ENCODE measurements around the gene C1QL1. TPM values are rescaled to one million over a fixed set of nuclear protein-coding genes. Genes with fewer than 3 reads are reported as not detected.

The C1QL1 gene
- total RNA-seq, 1 experiment from 2014 or later: 1.3 TPM

DNA sequence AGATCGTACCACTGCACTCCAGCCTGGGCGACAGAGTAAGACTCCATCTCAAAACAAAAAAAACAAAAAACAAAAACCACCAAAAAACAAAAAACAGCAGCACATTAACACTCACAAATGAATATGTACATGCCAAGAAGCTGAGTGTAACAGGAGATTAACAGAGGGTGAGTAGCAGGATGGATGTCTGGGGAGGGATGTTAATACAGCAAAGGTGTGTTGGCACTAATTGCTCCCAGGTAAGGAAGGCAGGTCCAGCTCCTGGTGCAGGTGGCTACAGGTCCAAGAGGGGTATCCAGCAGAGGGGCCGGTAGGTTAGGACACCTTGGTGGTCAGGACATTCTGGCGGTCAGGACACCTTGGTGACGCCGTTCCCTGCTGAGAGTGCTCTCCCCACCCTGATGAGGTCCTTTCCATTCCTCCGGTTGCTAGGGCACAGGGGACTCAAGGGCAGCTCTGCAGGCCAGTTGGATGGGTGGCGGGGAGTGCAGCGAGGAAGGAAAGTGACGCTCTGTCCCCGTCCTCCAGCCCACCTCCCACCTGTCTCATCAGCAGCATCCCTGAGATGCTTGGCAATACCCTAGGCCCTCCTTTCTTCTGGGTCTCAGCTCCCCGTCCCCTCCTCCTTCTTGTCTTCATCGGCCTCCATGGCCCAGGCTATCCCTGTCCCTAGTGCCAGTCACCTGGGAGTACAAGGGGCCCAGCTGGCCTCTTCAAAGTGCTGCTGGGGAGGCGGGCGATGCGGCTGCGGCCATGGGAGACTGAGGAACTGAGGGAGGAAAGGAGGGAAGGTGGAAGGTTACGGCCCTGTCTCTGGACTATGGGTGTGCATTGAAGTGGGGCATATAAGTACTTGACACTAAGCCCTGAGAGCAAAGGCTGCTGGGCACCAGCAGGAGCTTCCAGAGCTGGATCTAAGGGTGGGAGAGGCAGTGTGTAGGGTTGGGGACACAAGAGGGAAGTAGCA is 42.1 kb downstream of the C1QL1 start:
- Histone ChIP-seq H3K9me3 (ENCODE audit: insufficient read depth, low read depth) (no peaks in the 10 kb centered on the region), H3K4me2 (no peak overlapping the region), H3K36me3 (ENCODE audit: low read depth) (peaks cover 13% of the 10 kb centered on the region), H3K4me1 (replicated peaks; ENCODE audit: insufficient read depth) (no peaks in the 10 kb centered on the region), H4K20me1 (ENCODE audit: insufficient read depth) (no peaks in the 10 kb centered on the region), H2AFZ (no peak overlapping the region), H3K4me3 (no peak overlapping the region), H3K27ac (no peak overlapping the region), H3K79me2 (ENCODE audit: low read depth) (no peaks in the 10 kb centered on the region), H3K27me3 (ENCODE audit: insufficient read depth, low read depth) (peaks cover 4% of the 10 kb centered on the region; the same call in 1 of the 2 replicates), H3K9me2 (ENCODE audit: insufficient read depth) (no peaks in the 10 kb centered on the region), H3F3A (ENCODE audit: insufficient read depth, low read depth) (peaks cover 12% of the 10 kb centered on the region; the same call in 1 of the 2 replicates)
- TF ChIP-seq CTCF (conservative IDR thresholded peaks at IDR 0.05): no peak
- BruUV-seq (replicated peaks): no TSS peak
- ChIA-PET CTCF (interaction anchor here (0.6 kb wide), 1 partner anchor 182 kb away, joined by 6 read pairs; no protein-coding TSS in a partner anchor), POLR2A (ENCODE audit: unreplicated experiment) (no interaction called here)
- intact Hi-C loops (cut with micrococcal nuclease; ENCODE audit: unreplicated experiment): no loop called here
- DNase-seq: no peak

- peaks cover 16% of the 10 kb centered on the region; the same call in 1 of the 2 replicates for H3F3A ChIP-seq (ENCODE audit: insufficient read depth, low read depth)
- ChIA-PET CTCF (interaction anchor here (0.6 kb wide), 1 partner anchor 91 kb away, joined by 3 read pairs; no protein-coding TSS in a partner anchor), POLR2A (ENCODE audit: unreplicated experiment) (no interaction called here)
- no peak overlapping the region for H3K4me3 ChIP-seq
- no peak for DNase-seq
- H4K20me1 ChIP-seq (ENCODE audit: insufficient read depth): no peaks in the 10 kb centered on the region
- H3K36me3 ChIP-seq (ENCODE audit: low read depth): peaks cover 9% of the 10 kb centered on the region
- no peak overlapping the region for H2AFZ ChIP-seq
- TF ChIP-seq EZH2 (IDR thresholded peaks at IDR 0.05; ENCODE audit: low read depth) (no peak), CTCF (conservative IDR thresholded peaks at IDR 0.05) (no peak)
- no TSS peak for BruUV-seq (replicated peaks)
- H3K27ac ChIP-seq: no peak overlapping the region
- H3K9me3 ChIP-seq (ENCODE audit: insufficient read depth, low read depth): no peaks in the 10 kb centered on the region
- H3K9me2 ChIP-seq (ENCODE audit: insufficient read depth): no peaks in the 10 kb centered on the region
- H3K79me2 ChIP-seq (ENCODE audit: low read depth): no peaks in the 10 kb centered on the region
- no peaks in the 10 kb centered on the region for H3K4me1 ChIP-seq (replicated peaks; ENCODE audit: insufficient read depth)
- H3K27me3 ChIP-seq (ENCODE audit: insufficient read depth, low read depth): peaks cover 8% of the 10 kb centered on the region; the same call in 1 of the 2 replicates
- H3K4me2 ChIP-seq: no peak overlapping the region
- intact Hi-C loops (cut with micrococcal nuclease; ENCODE audit: unreplicated experiment): loop anchor here (5.0 kb wide), 1 partner anchor 208 kb away; the partner anchor contains the start of gene PLCD3
These were observed 44.0 kb downstream of the C1QL1 start for GRCh38 chr17:44924107-44924544.

GRCh38 chr17:44922746-44923470 is 45.2 kb downstream of the C1QL1 start:
- no TSS peak for BruUV-seq (replicated peaks)
- H3K9me2 ChIP-seq (ENCODE audit: insufficient read depth): no peaks in the 10 kb centered on the region
- H3K79me2 ChIP-seq (ENCODE audit: low read depth): no peaks in the 10 kb centered on the region
- H2AFZ ChIP-seq: no peak overlapping the region
- ChIA-PET CTCF (interaction anchor here (0.6 kb wide), 1 partner anchor 15 kb away, joined by 12 read pairs; no protein-coding TSS in a partner anchor), POLR2A (ENCODE audit: unreplicated experiment) (no interaction called here)
- no peak for DNase-seq
- H3K9me3 ChIP-seq (ENCODE audit: insufficient read depth, low read depth): no peaks in the 10 kb centered on the region
- H3K27me3 ChIP-seq (ENCODE audit: insufficient read depth, low read depth): peaks cover 8% of the 10 kb centered on the region; the same call in 1 of the 2 replicates
- TF ChIP-seq EZH2 (IDR thresholded peaks at IDR 0.05; ENCODE audit: low read depth) (no peak), CTCF (conservative IDR thresholded peaks at IDR 0.05) (no peak)
- H4K20me1 ChIP-seq (ENCODE audit: insufficient read depth): no peaks in the 10 kb centered on the region
- intact Hi-C loops (cut with micrococcal nuclease; ENCODE audit: unreplicated experiment): loop anchor here (5.0 kb wide), 1 partner anchor 209 kb away; the partner anchor contains the start of gene PLCD3
- no peaks in the 10 kb centered on the region for H3K4me1 ChIP-seq (replicated peaks; ENCODE audit: insufficient read depth)
- H3K4me2 ChIP-seq: no peak overlapping the region
- H3K27ac ChIP-seq: no peak overlapping the region
- H3K36me3 ChIP-seq (ENCODE audit: low read depth): peaks cover 8% of the 10 kb centered on the region; the same call in 1 of the 2 replicates
- no peak overlapping the region for H3K4me3 ChIP-seq
- H3F3A ChIP-seq (ENCODE audit: insufficient read depth, low read depth): peaks cover 16% of the 10 kb centered on the region; the same call in 1 of the 2 replicates

Data from PC-9 (cell line).